Natural killer cell (primary cell): ENCODE measurements around the gene CLEC19A. TPM values are rescaled to one million over a fixed set of nuclear protein-coding genes. Genes with fewer than 3 reads are reported as not detected.

Source experiments
- ATAC-seq, 3 donors: fragments of 150-1000 bp in 2 of 3; fragments of 200-7000 bp in 1 of 3; cut with Tn5 transposase; 1 replicate in 1 of 3; 2 replicates in 2 of 3; pipeline ENCODE4 v1.10.0; 2021; ENCODE audit warnings: mild to moderate bottlenecking in 2 of 3, moderate library complexity in 2 of 3
- DNase-seq, 2 donors: peaks; one replicate each; pipeline versions ENCODE4 v3.0.0 to v3.0.0-alpha.2; 2013 to 2021; ENCODE audit warnings: mixed read lengths in 1 of 2
- H3K27ac ChIP-seq: one replicate; pipeline ENCODE4 v1.5.1; 2013; ENCODE audit warnings: mild to moderate bottlenecking, low read length
- H3K27me3 ChIP-seq: one replicate; pipeline ENCODE4 v1.6.1; 2013; ENCODE audit warnings: low read length; ENCODE audit not compliant: control insufficient read depth, insufficient read depth
- H3K36me3 ChIP-seq: one replicate; pipeline ENCODE4 v1.6.1; 2013; ENCODE audit warnings: low read length; ENCODE audit not compliant: control insufficient read depth, insufficient read depth
- H3K4me1 ChIP-seq: one replicate; pipeline ENCODE4 v1.6.1; 2013; ENCODE audit warnings: low read length; ENCODE audit not compliant: control insufficient read depth, insufficient read depth
- H3K4me3 ChIP-seq: one replicate; pipeline ENCODE4 v1.5.1; 2013; ENCODE audit warnings: low read length
- H3K9me3 ChIP-seq: one replicate; pipeline ENCODE4 v1.6.1; 2013; ENCODE audit warnings: low read length; ENCODE audit not compliant: control insufficient read depth, insufficient read depth
- H3K27ac Mint-ChIP-seq, 2 donors: one replicate each; pipeline ENCODE4 v1.8.0; 2022; ENCODE audit warnings: mild to moderate bottlenecking in 2 of 2, mixed read lengths in 2 of 2, moderate library complexity in 1 of 2
- H3K27me3 Mint-ChIP-seq, 2 donors: one replicate each; pipeline ENCODE4 v1.8.0; 2022; ENCODE audit warnings: low read depth in 2 of 2, mixed read lengths in 2 of 2
- H3K36me3 Mint-ChIP-seq: one replicate; pipeline ENCODE4 v1.8.0; 2022; ENCODE audit warnings: mixed read lengths
- H3K4me1 Mint-ChIP-seq, 2 donors: one replicate each; pipeline ENCODE4 v1.8.0; 2022; ENCODE audit warnings: mixed read lengths in 2 of 2
- H3K4me3 Mint-ChIP-seq: one replicate; pipeline ENCODE4 v1.8.0; 2022; ENCODE audit warnings: mild to moderate bottlenecking, moderate library complexity, mixed read lengths
- H3K9me3 Mint-ChIP-seq, 2 donors: one replicate each; pipeline ENCODE4 v1.8.0; 2022; ENCODE audit warnings: mixed read lengths in 2 of 2
- WGBS: methylation state at CpG from one replicate; pipeline ENCODE4 v1.1.7; 2013; ENCODE audit warnings: missing lambda C conversion rate; ENCODE audit not compliant: insufficient coverage; 5-methylcytosine and 5-hydroxymethylcytosine counted together
- intact Hi-C: fragments of 100-400 bp; cut with micrococcal nuclease; formaldehyde crosslinking; loops from one replicate; pipeline ENCODE4 v1.14.2; 2022
- total RNA-seq, 4 donors: library from RNA; stranded (reverse); fragments of 120-200 nt in 1 of 4; gene quantifications; one replicate each; pipeline versions ENCODE4 v1.2.3 to v1.2.4, GENCODE V29; 2013 to 2022
- TF ChIP-seq, protein P1 (sequence below): fragments of 200-600 bp; IDR thresholded peaks from one replicate; pipeline ENCODE4 v1.8.0; 2022; ENCODE audit warnings: antibody characterized with exemption

Gene CLEC19A
- total RNA-seq, 3 donors from 2014 or later (not counting 1 experiment from before 2014, with no cell fraction given), result not detected

DNA sequence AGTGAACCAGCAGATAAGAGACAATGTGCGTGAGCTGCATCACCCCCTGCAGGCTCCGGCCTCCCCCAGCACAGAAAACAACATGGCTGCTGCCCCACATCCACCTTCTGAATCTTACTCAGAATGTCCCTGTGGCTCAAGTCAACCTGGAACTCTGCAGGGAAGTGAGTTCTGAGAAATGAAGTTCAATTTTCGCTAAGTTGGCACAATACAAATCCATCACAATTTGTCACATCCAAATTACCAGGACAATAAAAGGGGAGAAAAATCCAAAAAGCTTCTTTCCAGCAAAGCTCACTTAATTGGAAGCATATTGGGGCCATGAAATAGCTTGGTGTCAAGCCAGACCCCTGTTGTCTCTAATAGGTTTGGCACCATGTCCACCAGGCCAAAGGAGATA lies 38.1 kb downstream of the CLEC19A start:
- no peak for ATAC-seq

DNA sequence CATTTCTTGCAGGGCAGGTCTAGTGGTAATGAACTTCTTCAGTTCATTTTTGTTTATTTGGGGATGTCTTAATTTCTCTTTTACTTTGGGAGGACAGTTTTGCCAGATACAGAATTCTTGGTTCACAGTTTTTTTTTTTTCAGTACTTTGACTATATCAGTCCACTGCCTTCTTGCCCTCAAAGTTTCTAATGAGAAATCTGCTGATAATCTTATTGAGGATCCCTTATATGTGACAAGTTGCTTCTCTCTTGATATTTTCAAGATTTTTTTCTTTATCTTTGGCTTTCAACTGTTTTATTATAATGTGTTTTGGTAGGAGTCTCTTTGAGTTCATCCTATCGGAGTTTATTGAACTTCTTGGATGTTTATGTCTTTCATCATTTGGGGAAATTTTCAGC lies 42.8 kb downstream of the CLEC19A start:
- ATAC-seq, result no peak
- TF ChIP-seq, protein P1, sequence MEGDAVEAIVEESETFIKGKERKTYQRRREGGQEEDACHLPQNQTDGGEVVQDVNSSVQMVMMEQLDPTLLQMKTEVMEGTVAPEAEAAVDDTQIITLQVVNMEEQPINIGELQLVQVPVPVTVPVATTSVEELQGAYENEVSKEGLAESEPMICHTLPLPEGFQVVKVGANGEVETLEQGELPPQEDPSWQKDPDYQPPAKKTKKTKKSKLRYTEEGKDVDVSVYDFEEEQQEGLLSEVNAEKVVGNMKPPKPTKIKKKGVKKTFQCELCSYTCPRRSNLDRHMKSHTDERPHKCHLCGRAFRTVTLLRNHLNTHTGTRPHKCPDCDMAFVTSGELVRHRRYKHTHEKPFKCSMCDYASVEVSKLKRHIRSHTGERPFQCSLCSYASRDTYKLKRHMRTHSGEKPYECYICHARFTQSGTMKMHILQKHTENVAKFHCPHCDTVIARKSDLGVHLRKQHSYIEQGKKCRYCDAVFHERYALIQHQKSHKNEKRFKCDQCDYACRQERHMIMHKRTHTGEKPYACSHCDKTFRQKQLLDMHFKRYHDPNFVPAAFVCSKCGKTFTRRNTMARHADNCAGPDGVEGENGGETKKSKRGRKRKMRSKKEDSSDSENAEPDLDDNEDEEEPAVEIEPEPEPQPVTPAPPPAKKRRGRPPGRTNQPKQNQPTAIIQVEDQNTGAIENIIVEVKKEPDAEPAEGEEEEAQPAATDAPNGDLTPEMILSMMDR, result no peak
- Mint-ChIP-seq H3K4me3 (no peak overlapping the region), H3K36me3 (no peaks in the 10 kb centered on the region), H3K27me3 (peaks cover 0 to 7% of the 10 kb centered on the region in 2 donors), H3K9me3 (no peaks in the 10 kb centered on the region), H3K4me1 (no peaks in the 10 kb centered on the region), H3K27ac (no peak overlapping the region)
- Histone ChIP-seq H3K9me3 (no peaks in the 10 kb centered on the region), H3K4me3 (no peak overlapping the region), H3K36me3 (no peaks in the 10 kb centered on the region), H3K27ac (no peak overlapping the region), H3K27me3 (no peaks in the 10 kb centered on the region), H3K4me1 (no peaks in the 10 kb centered on the region)
- WGBS, result no CpG with 5 or more reads among the region's 1 CpG
- DNase-seq, result no peak
- intact Hi-C loops, result no loop called here

More for the DNA sequence above, 38.1 kb downstream of the CLEC19A start:
- H3K27me3 Mint-ChIP-seq, result peaks cover 7% of the 10 kb centered on the region in 2 donors
- no peak overlapping the region for H3K27ac Mint-ChIP-seq
- WGBS, result 61% methylated on average over 3 of the region's 3 CpGs
- H3K9me3 ChIP-seq, result no peaks in the 10 kb centered on the region
- no peak for DNase-seq
- intact Hi-C loops, result no loop called here
- H3K36me3 Mint-ChIP-seq, result no peaks in the 10 kb centered on the region
- H3K4me3 Mint-ChIP-seq, result no peak overlapping the region
- no peaks in the 10 kb centered on the region for H3K27me3 ChIP-seq
- no peaks in the 10 kb centered on the region for H3K36me3 ChIP-seq
- no peaks in the 10 kb centered on the region for H3K4me1 ChIP-seq
- H3K27ac ChIP-seq, result no peak overlapping the region
- H3K9me3 Mint-ChIP-seq, result no peaks in the 10 kb centered on the region
- TF ChIP-seq, protein P1, result no peak
- H3K4me1 Mint-ChIP-seq, result no peaks in the 10 kb centered on the region
- H3K4me3 ChIP-seq, result no peak overlapping the region

DNA sequence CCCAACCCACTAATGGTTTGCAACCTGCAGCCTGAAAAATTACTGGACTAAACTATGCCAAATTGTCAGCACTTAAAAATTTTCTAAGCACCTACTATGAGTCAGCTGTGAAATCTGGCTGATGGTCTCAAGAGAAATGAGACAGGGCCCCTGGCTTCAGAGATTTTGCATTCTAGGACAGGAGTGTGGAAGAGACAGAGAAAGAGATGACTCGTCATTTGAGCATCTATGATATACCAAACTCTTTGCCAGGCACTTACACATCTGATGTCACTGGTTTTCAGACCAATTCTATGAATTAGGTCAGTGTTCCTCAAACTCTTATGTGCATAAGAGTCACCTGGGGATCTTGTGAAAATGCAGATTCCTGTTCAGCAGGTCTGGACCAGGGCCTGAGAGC lies 44.4 kb downstream of the CLEC19A start:
- H3K27me3 ChIP-seq, result no peaks in the 10 kb centered on the region
- H3K27ac ChIP-seq, result no peak overlapping the region
- no peak overlapping the region for H3K4me3 Mint-ChIP-seq
- DNase-seq (no peak), ATAC-seq (no peak)
- H3K9me3 Mint-ChIP-seq, result no peaks in the 10 kb centered on the region
- H3K27ac Mint-ChIP-seq, result no peak overlapping the region
- intact Hi-C loops, result no loop called here
- H3K4me3 ChIP-seq, result no peak overlapping the region
- TF ChIP-seq, protein P1, result no peak
- no peaks in the 10 kb centered on the region for H3K36me3 ChIP-seq
- WGBS, result 100% methylated on average over 1 of the region's 1 CpG
- peaks cover 0 to 7% of the 10 kb centered on the region in 2 donors for H3K27me3 Mint-ChIP-seq
- H3K4me1 Mint-ChIP-seq, result no peaks in the 10 kb centered on the region
- no peaks in the 10 kb centered on the region for H3K4me1 ChIP-seq
- H3K9me3 ChIP-seq, result no peaks in the 10 kb centered on the region
- no peaks in the 10 kb centered on the region for H3K36me3 Mint-ChIP-seq

DNA sequence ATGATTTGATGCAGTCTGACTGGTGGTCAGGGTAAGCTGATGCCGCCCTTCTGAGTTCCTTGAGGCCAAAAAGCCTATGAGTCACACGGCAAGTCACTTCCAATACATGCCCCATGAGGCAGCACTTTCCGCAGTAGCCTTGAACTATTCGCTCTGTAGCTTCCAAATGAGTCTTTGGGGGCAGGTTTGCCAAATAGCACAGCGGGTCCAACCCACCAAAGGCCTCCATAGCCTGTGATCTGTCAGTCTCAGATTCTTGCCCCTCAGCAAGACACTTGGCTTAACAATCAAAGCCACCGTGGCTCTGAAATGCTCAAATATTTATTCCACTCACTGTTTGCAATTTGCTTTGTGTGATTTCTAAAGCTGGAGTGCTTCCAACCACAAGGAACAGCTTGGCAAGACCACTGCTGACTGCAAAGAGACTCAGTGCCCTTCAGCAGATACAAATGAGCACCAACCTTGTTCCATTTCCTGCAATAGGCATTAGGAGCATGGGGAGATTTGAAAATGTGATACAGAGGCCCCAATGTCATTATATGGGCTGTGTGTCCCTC lies 45.4 kb downstream of the CLEC19A start:
- H3K36me3 Mint-ChIP-seq, result no peaks in the 10 kb centered on the region
- no peak overlapping the region for H3K27ac Mint-ChIP-seq
- H3K27me3 ChIP-seq, result no peaks in the 10 kb centered on the region

More for the DNA sequence above, 45.4 kb downstream of the CLEC19A start:
- no peak for DNase-seq
- no peaks in the 10 kb centered on the region for H3K4me1 ChIP-seq
- peaks cover 0 to 7% of the 10 kb centered on the region in 2 donors for H3K27me3 Mint-ChIP-seq
- 79% methylated on average over 6 of the region's 6 CpGs for whole genome bisulfite sequencing
- intact Hi-C loops, result no loop called here
- H3K4me3 Mint-ChIP-seq, result no peak overlapping the region
- H3K9me3 ChIP-seq, result no peaks in the 10 kb centered on the region
- H3K27ac ChIP-seq, result no peak overlapping the region
- no peaks in the 10 kb centered on the region for H3K9me3 Mint-ChIP-seq
- TF ChIP-seq, protein P1, result no peak
- no peaks in the 10 kb centered on the region for H3K4me1 Mint-ChIP-seq
- no peak overlapping the region for H3K4me3 ChIP-seq
- no peak for ATAC-seq
- H3K36me3 ChIP-seq, result no peaks in the 10 kb centered on the region
